Uterus (tissue), 4 donors: Measurements from ENCODE around the gene BPIFA1. TPM values are rescaled to one million over a fixed set of nuclear protein-coding genes. Genes with fewer than 3 reads are reported as not detected.

Experiments
- DNase-seq, 2 donors: peaks; one replicate each; pipeline ENCODE4 v3.0.0-alpha.2; 2019 to 2020
- H3K27ac ChIP-seq, 2 donors: fragments of 200-600 bp; sonication (generic); 1 replicate in 1 of 2; 2 replicates in 1 of 2; pipeline ENCODE4 v1.5.1; 2016 to 2018
- H3K27me3 ChIP-seq, 2 donors: fragments of 200-600 bp; sonication (generic); one replicate each; pipeline ENCODE4 v1.5.1; 2018 to 2019; ENCODE audit warnings: control low read depth in 1 of 2
- H3K36me3 ChIP-seq, 2 donors: fragments of 200-600 bp; sonication (generic); one replicate each; pipeline ENCODE4 v1.5.1; 2019; ENCODE audit warnings: control low read depth in 1 of 2
- H3K4me1 ChIP-seq, 2 donors: fragments of 200-600 bp; sonication (generic); one replicate each; pipeline ENCODE4 v1.5.1; 2018 to 2019; ENCODE audit warnings: control low read depth in 1 of 2
- H3K4me3 ChIP-seq, 2 donors: fragments of 200-600 bp; sonication (generic); 1 replicate in 1 of 2; 2 replicates in 1 of 2; pipeline ENCODE4 v1.5.1; 2018 to 2019; ENCODE audit warnings: mild to moderate bottlenecking in 1 of 2
- H3K9me3 ChIP-seq, 2 donors: fragments of 200-600 bp; sonication (generic); one replicate each; pipeline ENCODE4 v1.5.1; 2019; ENCODE audit warnings: control low read depth in 1 of 2
- POLR2A ChIP-seq, 2 donors: fragments of 450-650 bp; IDR thresholded peaks; one replicate each; pipeline ENCODE4 v1.6.1; 2016; ENCODE audit warnings: antibody characterized with exemption in 2 of 2, mild to moderate bottlenecking in 1 of 2, moderate library complexity in 1 of 2
- intact Hi-C: fragments of 100-400 bp; cut with DNase I; formaldehyde crosslinking; loops from one replicate; pipeline ENCODE4 v1.15.1; 2023; ENCODE audit warnings: low total_unique reads
- total RNA-seq, 4 donors: library from RNA; depleted of rRNA in 3 of 4; stranded (reverse); fragments of >200 nt in 3 of 4; gene quantifications; one replicate each; pipeline versions ENCODE4 v1.1.0 to v1.2.4, GENCODE V29; 2014 to 2023
- TF ChIP-seq, protein P1 (sequence below), 4 experiments: fragments of 200-600 bp in 2 of 4; fragments of 450-650 bp in 2 of 4; sonication (generic) in 2 of 4; IDR thresholded peaks; one replicate each; pipeline ENCODE4 v1.5.1; 2016 to 2019; ENCODE audit warnings: antibody characterized with exemption in 4 of 4, mild to moderate bottlenecking in 2 of 4, moderate library complexity in 1 of 4
- donor health status: DM: yes; HTN: yes; CAD: no.

Gene BPIFA1
- not detected for total RNA-seq

DNA sequence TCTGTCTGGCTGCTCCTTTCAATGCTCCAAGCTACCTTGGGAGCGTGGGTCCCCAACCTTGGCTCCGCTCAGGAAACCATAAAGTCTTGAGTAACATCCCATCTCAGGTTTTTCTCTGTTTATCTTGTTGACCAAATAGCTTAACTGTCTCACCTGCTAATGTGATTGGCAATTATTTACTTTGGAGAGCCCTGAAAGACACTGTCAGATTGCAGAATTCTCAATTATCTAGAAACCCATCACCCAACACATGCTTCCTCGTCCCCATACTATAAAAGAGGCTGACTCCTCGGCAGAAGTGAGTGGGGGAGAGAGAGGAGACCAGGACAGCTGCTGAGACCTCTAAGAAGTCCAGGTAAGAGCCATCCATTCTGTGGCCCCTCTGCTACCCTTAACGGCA, at the start of gene BPIFA1:
BPIFA1 (plus strand) TSS at position 301 of the 400 bp plus-strand sequence. CDS start 1,716 bp downstream, outside the sequence.
- Histone ChIP-seq H3K4me3 (no peak within 1 kb of the TSS), H3K9me3 (no peaks in the 10 kb centered on the region), H3K4me1 (no peaks in the 10 kb centered on the region), H3K36me3 (no peaks in the 10 kb centered on the region), H3K27me3 (no peaks in the 10 kb centered on the region), H3K27ac (no peak within 1 kb of the TSS)
- intact Hi-C loops = no loop called here
- TF ChIP-seq, protein P1, sequence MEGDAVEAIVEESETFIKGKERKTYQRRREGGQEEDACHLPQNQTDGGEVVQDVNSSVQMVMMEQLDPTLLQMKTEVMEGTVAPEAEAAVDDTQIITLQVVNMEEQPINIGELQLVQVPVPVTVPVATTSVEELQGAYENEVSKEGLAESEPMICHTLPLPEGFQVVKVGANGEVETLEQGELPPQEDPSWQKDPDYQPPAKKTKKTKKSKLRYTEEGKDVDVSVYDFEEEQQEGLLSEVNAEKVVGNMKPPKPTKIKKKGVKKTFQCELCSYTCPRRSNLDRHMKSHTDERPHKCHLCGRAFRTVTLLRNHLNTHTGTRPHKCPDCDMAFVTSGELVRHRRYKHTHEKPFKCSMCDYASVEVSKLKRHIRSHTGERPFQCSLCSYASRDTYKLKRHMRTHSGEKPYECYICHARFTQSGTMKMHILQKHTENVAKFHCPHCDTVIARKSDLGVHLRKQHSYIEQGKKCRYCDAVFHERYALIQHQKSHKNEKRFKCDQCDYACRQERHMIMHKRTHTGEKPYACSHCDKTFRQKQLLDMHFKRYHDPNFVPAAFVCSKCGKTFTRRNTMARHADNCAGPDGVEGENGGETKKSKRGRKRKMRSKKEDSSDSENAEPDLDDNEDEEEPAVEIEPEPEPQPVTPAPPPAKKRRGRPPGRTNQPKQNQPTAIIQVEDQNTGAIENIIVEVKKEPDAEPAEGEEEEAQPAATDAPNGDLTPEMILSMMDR (IDR thresholded peaks at IDR 0.05) = no peak
- no peak for TF ChIP-seq POLR2A (IDR thresholded peaks at IDR 0.05)
- no peak for DNase-seq

DNA sequence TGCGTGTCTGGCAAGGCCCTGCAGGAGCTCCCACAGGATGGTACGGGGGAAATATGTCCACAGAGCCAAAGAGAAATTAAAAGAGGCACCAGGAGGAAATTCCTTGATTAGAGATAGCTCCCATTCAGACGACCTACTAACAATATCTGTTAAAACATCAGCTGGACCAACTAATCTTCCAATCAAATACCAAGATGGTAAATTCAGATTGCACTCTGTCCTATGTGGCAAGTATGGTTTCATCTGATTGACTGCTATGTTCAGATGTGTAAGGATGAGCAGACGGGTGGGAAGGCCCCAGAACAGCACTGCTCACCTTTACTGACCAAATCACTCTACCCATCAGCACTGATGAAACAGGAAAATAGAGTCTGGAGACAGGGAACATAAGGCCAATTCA, 48.3 kb upstream of the BPIFA1 start:
- no peaks in the 10 kb centered on the region for H3K9me3 ChIP-seq
- no peaks in the 10 kb centered on the region for H3K36me3 ChIP-seq
- H3K27me3 ChIP-seq = no peaks in the 10 kb centered on the region
- H3K4me1 ChIP-seq = no peaks in the 10 kb centered on the region
- no peak overlapping the region for H3K27ac ChIP-seq
- TF ChIP-seq, protein P1 (IDR thresholded peaks at IDR 0.05) = no peak
- TF ChIP-seq POLR2A (IDR thresholded peaks at IDR 0.05) = no peak
- H3K4me3 ChIP-seq = no peak overlapping the region
- intact Hi-C loops = no loop called here
- no peak for DNase-seq

DNA sequence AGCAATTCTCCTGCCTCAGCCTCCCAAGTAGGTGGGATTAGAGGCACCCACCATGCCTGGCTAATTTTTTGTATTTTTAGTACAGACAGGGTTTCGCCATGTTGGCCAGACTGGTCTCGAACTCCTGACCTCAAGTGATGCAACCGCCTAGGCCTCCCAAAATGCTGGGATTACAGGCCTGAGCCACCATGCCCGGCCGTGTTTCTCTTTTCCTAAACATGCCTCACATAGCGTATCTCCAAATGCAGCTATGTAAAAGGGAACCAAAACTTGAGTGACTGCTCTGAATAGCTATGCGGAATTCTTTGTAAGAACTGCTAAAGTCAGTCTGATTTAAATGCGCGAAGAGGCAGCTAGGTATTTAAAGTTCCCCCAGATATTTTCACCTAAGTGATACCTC, 47.4 kb upstream of the BPIFA1 start:
- no peak overlapping the region for H3K27ac ChIP-seq
- H3K4me3 ChIP-seq = no peak overlapping the region
- H3K27me3 ChIP-seq = no peaks in the 10 kb centered on the region
- H3K9me3 ChIP-seq = no peaks in the 10 kb centered on the region
- intact Hi-C loops = no loop called here
- H3K4me1 ChIP-seq = no peaks in the 10 kb centered on the region
- H3K36me3 ChIP-seq = no peaks in the 10 kb centered on the region
- DNase-seq = no peak
- TF ChIP-seq, protein P1 (IDR thresholded peaks at IDR 0.05) = no peak
- no peak for TF ChIP-seq POLR2A (IDR thresholded peaks at IDR 0.05)

DNA sequence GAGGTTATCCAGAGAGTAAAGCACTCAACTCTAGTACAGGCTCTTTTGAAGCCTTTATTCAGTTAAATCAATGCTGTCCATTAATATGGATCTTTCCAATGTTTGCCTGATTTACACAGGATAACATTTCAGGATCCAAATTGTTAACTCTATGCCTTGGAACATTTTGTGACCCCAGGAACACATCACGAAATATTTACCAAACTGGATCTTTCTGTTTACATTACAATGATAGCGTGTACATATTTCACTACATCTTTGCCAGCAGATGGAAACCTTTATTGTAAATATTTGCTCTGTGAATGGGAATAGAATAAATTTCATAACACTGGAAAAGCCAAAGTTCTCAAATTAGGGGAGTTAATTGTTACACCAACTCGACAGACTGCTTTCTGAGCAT, 44.3 kb upstream of the BPIFA1 start:
- Histone ChIP-seq H3K36me3 (no peaks in the 10 kb centered on the region), H3K9me3 (no peaks in the 10 kb centered on the region), H3K27ac (no peak overlapping the region), H3K4me3 (no peak overlapping the region), H3K4me1 (no peaks in the 10 kb centered on the region), H3K27me3 (no peaks in the 10 kb centered on the region)
- no peak for DNase-seq
- intact Hi-C loops = no loop called here
- no peak for TF ChIP-seq POLR2A (IDR thresholded peaks at IDR 0.05)
- TF ChIP-seq, protein P1 (IDR thresholded peaks at IDR 0.05) = no peak

DNA sequence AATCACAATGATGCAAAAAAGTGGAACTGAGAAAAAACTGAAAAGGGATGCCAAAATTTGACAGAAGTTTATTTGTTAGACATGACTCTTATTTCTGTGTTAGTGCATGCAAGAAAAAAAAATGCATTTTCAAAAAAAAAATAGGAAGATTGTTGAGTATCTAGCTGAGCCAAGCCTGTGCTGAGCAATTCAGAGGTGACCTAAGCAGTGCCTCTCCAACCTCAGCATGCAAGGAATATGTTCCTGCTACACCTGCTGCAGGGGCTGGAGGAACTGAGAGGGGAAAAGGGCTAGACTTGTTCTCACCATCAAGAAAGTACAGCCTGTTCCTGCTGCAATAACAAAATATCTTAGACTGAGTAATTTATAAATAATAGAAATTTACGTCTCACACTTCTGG, 43.8 kb upstream of the BPIFA1 start:
- Histone ChIP-seq H3K27me3 (no peaks in the 10 kb centered on the region), H3K4me3 (no peak overlapping the region), H3K9me3 (no peaks in the 10 kb centered on the region), H3K27ac (no peak overlapping the region), H3K36me3 (no peaks in the 10 kb centered on the region), H3K4me1 (no peaks in the 10 kb centered on the region)
- DNase-seq = no peak
- intact Hi-C loops = no loop called here
- no peak for TF ChIP-seq POLR2A (IDR thresholded peaks at IDR 0.05)
- TF ChIP-seq, protein P1 (IDR thresholded peaks at IDR 0.05) = no peak
